HG02970 (cell line): ENCODE data around the gene C12orf43.

Experiments
- ATAC-seq: cut with Tn5 transposase; IDR thresholded peaks from one replicate; pipeline ENCODE4 v1.9.1; 2021; ENCODE audit warnings: mild to moderate bottlenecking, moderate library complexity, moderate number of reproducible peaks; ENCODE audit not compliant: unreplicated experiment, low FRiP score

Gene C12orf43

DNA sequence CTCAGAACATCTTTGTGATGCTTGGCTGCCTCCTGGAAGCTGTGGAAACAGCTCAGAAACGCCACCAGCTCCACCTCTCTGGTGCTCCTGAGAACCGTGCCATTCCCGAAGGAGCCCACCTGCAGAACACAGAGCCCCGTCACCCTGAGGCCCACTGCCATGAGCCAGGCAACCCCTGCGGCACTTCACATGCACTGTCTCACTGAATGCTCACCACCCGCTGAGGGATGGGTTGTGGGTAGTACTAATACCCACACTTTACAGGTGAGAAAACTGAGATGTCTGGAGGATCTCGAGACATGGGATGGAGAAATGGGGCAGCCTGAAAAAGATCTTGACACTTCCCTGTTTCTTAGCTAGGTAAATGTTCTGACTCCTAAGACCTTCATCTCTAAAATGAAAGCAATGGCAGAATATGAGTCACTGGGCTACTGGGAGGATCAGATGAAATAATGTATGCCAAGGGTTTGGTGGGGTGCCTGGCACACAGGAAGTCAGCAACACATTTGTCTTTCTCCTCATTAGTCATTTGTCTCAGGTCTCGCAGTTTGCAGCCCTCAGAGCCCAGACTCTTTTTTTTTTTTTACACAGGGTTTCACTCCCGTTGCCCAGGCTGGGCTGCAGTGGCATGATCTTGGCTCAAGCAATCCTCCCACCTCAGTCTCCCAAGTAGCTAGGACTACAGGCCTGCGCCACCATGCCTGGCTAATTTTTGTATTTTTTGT is 17.5 kb upstream of the C12orf43 start:
- ATAC-seq: no peak

DNA sequence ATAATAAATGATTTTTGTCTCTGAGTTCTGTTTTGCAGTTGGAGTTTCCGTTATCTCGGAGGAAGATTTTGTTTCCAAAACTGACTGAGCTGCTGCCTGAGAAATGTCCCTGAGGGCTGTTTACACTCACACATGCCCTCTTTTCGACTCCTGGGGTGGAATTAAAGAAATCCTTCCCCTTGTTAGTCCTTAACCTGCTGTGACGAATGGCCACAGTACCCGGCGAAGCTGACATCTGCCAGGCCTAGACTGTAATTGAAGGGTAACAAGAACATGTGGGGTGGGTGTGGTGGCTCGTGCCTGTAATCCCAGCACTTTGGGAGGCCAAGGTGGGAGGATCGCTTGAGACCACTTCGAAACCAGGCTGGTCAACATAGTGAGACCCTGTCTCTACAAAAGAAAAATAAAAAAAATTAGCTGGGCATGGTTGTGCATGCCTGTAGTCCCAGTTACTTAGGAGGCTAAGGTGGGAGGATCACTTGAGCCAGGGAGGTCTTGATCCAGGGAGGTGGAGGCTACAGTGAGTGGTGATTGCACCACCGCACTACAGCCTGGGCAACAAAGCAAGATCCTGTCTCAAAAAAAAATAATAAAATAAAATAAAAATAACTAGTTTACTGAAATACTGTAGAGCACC is 14.4 kb upstream of the C12orf43 start:
- ATAC-seq: no peak

DNA sequence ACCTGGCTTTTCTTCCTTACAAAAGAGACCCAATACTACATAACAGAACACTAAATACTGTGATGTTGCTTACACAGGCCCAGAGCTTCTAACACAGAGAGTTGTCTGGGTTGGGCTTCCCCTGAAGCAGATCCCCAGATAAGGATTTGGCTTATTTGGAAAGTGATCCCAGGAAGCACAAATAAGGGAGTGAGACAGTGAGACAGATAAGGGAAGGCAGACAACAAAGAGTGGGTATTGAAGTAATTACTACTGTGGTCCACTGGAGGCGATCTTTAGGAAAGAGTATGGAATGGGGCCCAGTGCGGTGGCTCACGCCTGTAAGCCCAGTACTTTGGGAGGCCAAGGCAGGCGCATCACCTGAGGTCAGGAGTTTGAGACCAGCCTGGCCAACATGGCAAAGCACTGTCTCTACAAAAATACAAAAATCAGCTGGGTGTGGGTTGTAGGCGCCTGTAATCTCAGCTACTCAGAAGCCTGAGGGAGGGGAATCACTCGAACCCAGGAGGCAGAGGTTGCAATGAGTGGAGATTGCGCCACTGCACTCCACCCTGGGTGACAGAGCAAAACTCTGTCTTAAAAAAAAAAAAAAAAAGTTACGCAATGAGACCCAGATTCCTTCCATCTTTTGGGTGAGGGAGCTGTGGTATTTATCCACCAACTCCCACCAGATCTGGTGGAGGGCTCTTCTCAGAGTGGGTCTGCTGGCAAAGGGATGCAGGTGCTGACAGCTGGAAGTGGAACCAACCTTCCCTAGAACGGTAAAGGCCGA is 10.2 kb upstream of the C12orf43 start:
- no peak for ATAC-seq

DNA sequence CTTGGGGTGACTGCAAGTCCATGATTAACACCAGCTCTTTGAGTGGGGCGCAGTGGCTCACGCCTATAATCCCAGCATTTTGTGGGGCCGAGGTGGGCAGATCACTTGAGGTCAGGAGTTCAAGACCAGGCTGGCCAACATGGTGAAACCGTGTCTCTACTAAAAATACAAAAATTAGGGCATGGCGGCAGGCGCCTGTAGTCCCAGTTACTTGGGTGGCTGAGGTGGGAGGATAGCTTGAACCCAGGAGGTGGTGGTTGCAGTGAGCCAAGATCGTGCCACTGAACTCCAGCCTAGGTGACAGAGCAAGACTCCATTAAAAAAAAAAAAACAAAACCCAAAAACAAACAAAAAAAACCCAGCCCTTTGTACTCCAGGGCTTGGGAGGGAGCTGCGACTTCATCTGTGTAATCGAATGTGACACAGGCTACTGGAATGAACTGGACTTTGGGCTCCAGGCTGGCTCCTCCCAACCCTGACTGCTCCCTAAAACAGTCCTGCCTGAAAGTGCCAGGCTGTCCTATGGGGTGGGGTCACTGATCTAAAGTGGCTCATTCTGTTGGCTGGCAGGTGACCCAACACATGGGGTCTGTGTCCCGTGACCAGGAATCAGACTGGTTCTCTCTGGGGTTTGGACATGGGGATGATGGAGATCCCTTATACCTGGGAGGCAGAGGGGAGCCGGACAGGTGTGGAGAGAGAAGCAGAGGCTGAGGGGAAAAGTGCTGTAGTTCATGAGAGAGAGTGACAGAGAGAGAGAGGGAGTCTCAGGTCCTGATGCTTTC is 9.3 kb upstream of the C12orf43 start:
- ATAC-seq: no peak

DNA sequence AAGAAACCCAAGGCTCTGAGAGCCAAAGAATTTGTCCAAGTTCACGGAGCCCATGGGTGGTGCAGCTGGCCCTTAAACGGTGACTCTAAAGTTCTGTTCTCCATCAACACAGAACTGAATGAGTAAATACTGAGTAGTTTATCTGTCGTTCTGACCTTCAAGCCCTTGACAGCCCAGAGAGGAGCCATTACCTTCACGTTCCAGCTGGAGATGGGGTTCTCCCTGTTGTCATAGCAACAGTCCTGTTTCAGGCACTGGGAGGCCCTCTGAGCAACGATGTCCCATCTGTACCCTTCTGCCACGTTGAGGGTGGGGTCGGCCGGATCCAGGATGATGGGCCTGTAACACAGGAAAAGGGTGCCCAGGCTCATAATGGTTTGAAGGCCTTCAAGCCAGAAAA is 7.5 kb upstream of the C12orf43 start:
- ATAC-seq: no peak

DNA sequence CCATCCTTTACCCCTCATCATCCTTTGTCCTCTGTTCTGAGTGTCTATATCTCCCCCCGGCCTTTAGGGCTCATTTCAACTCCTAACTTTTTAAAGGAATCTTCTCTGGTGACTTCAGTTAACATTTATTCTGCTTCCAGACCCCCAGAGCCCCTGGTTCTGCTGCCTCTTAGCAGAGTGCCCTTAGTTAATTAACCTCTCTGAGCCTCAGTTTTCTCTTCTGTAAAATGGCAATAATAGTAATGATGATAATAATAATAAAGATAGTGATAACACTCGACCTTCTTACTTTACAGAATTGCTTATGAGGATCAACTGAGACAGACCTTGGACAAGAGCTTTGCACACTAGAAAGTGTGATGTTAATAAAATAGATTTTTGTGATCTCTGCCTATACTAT is 6.4 kb upstream of the C12orf43 start:
- ATAC-seq: no peak

DNA sequence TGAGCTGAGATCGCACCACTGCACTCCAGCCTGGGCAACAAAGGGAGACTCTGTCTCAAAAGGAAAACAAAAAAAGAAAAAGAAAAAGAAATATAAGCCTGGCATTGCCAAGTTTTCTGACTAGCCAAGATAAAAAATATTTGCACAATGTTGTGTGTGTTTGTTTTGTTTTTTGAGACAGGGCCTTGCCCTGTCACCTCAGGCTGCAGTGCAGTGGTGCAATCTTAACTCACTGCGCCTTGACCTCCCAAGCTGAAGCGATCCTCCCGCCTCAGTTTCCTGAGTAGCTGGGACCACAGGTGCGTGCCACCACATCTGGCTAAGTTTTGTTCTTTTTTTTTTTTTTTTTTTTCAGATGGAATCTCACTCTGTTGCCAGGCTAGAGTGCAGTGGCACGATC is 5.5 kb upstream of the C12orf43 start:
- no peak for ATAC-seq

DNA sequence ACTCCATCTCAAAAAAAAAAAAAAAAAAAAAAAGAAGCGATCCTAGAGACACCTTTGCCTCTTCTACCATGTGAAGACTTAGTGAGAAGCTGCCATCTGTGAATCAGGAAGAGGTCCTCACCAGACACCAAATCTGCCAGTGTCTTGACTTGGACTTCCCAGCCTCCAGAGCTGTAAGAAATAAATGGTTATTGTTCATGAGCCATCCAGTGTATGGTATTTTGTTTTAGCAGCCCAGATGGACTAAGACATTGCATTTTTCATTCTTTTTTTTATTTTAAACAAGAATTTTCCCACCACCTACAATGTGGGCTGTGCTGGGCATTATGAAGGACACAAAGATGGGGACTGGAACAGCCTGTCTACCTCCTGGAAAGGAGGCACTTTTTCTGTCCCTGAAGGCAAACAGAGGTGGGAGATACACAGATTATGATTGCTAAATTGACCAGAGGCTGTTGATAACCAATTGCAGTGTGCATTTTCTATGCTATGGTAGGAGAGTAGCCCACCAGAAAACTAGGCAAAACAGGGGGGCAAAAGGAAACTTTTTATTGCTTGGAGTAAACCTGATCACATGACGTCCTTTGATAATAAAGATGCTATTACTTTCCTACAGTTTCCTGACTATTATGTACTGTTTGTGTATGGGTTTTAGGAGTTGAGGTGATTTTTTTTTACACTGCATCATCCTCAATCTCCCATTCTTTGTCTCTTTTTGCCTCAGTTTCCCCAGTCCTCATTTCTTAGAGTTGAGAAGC is 2.8 kb upstream of the C12orf43 start:
- no peak for ATAC-seq

DNA sequence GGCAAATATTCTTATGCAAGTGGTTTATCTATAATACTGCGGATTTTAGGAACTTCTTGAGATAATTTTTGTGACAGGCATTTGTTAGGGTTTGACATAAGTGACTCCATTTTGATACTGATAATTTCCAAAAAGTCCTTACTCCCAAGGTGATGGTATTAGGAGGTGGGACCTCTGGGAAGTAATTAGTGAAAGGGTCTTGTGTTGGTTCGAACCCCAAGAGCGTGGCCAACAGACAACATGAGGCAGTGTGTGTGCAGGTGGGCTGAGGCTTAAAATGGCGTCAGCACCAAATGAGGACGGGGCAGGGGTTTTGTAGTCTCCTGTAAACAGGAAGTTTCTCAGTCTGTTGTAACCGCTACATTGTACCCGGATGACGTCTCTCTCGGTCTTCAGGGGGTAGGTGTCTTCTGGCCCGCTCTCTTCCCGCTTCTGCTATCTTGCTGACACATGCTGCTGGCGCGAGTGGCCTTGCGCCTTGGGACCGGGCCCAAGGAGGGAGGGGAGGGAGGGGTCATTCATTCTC is 1.7 kb upstream of the C12orf43 start:
- ATAC-seq: no peak

DNA sequence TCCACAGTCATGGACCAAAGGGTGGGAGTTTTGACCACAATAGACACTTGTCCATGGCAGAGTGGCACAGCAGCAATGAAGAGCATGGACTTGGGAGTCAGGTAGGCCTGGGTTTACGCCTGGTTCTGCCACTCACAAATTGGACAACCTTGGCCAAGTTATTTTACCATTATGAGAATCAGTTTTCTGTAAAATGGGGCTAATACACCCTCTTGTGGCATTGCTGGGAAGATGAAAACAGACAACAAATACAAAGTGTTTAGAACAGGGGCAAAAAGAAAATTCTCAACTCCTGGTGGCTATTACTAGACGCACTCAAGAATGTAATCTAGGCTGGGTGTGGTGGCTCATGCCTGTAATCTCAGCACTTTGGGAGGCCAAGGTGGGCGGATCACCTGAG is 2.6 kb downstream of the C12orf43 start:
- ATAC-seq: no peak

DNA sequence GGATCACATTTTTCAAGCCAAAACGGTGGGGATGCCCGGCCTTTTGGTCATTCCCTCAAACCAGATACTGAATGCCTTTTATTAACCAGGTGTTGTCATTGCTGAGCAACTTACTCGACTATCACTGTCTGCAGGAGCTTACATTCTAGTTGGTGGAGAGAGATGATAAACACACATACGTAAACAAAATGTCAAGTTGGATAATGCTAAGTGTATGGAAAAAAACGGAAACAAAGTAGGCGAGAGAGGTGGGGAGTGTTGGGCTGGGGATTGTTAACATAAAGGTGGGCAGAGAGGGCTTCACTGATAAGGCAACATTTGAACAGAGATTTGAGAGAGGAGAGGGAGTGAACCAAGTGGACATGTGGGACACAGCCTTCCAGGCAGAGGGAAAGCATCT is 4.5 kb downstream of the C12orf43 start:
- no peak for ATAC-seq

DNA sequence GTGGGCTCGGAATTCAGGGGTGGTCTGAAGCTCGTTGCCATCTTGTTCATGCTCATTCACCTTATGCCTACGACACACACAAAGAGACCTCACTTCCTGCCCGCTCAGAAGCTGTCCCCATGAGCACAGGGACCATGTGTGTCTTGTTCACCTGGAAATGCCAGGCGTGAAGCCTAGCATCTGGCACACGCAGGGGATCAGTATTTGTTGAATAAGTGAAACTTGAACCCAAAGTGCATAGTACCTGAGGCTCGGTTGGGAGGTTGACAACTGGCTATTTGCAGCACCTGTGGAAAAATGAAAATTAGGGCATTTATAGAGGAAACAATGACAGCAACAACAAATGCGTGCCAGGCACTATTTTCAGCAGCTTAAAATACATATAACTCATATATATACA is 5.4 kb downstream of the C12orf43 start:
- ATAC-seq: no peak

DNA sequence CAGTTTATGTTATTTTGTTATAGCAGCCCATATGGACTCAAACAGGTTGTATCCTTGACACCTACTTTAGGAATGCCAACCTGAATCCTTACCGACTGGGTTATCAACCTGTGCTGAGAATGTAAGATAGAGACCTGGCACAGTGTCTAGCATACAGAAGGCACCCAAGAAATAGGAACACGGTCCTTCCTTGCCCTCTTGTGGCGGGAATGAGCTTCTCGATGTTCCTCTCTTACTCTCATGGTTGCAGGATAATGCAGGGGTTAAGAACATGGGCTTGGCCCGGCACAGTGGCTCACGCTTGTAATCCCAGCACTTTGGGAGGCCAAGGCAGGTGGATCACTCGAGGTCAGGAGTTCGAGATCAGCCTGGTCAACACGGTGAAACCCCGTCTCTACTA is 6.5 kb downstream of the C12orf43 start:
- no peak for ATAC-seq

DNA sequence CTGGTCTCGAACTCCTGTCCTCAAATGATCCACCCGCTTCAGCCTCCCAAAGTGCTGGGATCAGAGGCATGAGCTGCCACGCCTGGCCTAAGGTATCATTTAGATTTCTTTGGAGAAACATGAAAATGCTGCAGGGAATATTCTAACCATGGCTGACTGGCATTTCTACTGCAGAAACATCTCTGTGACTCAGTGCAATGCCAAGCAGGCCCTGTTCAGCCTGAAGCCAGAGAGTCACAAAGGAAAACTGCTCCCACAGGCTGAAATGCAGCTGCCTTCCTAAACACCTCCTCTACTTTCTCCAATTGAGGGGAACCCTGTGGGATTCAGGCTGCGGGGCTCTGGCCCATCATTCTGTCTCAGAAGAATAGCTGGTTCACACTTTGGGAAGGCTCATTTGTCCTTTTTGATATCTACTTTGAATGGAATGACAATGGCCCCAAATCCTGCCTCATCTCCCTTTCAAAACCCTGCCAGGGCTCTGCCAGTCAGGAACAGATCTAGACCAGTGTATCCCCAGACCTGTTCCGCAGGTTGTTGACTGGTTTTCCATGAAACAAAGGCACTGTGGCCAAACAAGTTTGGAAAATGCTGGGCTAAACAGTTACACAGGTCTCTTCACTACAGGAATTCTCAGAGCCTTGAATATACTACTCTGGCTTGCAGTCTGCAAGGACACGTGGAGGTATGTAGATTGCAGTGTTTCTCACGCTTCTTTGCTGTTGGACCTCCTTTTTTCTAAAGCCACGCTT is 7.8 kb downstream of the C12orf43 start:
- no peak for ATAC-seq

DNA sequence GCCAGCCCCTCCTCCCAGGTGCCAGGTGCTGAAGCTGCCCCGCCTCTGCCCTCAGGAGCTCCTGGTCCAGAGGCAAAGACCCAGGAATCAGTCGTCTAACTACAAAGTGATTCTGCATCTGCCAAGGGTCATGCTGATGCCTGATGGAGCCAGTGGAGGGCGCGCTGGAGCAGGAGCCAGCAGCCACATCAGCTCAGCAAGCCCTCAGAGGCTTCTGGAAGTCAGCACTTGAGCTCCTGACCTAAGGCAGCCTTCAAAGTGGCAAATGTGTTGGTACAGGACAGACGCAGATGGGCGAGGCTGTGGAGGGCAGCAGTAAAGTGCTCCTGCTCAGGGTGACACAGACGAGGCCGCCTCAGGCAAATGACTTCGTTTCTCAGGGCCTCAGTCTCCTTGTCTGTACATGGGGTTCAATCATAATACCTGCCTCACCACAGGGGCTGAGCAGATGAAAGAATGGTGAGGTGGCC is 10.9 kb downstream of the C12orf43 start:
- ATAC-seq: no peak

DNA sequence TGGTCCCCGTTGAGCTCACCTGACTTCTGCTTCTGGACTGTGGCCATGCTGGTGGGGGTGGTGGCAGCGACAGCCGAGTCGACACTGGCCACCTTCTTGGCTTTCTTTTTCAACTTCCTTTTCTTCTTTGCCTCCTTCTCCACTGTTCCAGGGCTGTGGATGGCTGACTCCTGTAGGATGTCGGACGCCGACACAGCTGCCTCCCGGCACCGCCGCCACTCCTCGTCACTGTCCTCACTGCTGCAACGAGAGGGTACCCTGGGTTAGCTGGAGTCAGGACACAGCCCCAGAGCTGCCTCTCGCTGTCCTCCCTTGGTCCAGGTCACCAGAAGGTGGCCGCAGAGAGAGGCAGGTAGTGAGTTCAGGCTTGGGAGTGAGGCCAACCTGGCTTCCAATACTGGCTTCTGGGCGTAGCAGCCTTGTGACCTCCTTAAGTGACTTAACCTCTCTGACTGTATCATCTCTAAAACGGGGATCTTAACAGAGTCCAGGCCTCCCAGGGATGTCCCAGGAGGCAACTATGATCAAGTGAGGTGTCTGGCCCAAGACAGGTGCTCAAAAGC is 12.0 kb downstream of the C12orf43 start:
- no peak for ATAC-seq

DNA sequence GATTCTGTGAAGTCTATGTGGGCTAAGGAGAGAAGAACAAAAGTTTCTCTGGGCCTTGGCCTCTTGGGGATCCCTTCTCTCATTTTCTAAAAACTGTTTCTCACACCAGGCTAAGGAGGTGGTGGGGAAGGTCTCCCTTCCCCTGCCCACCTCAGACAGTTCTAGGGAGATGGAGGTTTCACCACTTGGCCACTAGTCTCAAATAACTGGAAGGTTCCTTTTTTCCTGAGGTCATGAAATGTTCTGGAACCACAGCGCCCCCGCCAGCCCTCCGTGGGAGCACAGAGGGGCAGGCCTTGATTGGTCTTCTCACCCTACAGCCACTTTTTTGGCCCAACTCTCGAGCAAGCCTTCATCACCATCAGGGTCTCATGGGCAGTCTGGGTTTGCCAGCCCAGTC is 12.6 kb downstream of the C12orf43 start:
- no peak for ATAC-seq

DNA sequence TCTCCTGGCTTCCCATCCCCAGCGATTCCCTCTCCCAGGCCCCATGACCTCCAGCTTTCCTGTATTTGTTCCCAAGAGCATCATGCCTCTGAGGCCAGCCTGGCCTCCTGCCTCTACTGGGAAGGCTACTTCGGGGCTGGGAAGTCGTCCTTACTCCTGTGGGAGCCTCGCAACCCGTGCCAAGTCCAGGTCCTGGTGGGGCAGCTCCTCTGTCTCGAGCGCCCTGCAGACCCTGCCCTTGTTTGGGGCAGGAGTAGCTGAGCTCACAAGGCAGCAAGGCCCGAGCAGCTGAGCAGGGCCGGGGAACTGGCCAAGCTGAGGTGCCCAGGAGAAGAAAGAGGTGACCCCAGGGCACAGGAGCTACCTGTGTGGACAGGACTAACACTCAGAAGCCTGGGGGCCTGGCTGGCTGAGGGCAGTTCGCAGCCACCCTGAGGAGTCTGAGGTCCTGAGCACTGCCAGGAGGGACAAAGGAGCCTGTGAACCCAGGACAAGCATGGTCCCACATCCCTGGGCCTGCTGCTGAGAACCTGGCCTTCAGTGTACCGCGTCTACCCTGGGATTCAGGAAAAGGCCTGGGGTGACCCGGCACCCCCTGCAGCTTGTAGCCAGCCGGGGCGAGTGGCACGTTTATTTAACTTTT is 14.3 kb downstream of the C12orf43 start:
- ATAC-seq: no peak
